ENCODE results near the gene TRAP1. TPM values are rescaled to one million over a fixed set of nuclear protein-coding genes. Genes with fewer than 3 reads are reported as not detected.

The TRAP1 gene
- polyA plus RNA-seq, 3 donors: 22.8 to 54.0 (median 22.9) TPM

DNA sequence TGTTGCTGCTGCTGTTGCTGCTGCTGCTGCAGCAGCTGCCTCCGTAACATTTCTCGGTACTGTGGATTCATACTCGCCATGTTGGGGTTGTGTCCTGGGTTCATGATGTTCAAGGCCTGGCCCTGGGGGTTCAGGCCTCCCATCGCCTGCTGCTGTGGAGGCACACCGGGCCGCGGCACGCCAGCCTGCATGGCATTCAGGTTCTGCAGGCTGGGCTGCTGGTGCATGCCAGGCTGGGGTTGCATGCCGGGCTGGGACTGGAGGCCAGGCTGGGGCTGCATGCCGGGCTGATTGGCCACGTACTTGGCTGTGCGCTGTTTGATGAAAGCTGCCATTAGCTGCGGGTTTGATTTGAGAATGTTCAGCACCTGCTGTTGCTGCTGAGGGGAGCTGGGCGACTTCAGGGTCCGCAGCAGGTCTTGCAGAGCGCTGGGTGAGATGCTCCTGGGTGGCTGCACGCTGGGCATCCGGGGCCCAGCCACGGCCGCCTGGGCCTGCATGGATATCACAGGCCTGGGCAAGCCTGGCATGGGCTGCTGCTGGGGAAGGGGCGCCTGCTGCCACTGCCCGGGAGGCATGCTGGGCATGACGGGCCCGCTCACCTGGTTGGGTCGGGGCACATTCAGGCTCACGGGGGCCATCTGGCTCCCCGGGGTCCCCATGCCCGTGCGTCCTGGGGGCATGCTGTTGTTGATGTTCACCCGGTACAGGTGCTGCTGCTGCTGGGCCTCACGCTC, 11.3 kb upstream of the TRAP1 start:
- H3K79me2 ChIP-seq (ENCODE audit: insufficient read depth, low read length): no peaks in the 10 kb centered on the region
- H3K36me3 ChIP-seq (replicated peaks in 1 of 2; ENCODE audit: control insufficient read depth in 1 of 2, insufficient read depth in 2 of 2, low read length in 2 of 2): peaks cover 59 to 71% of the 10 kb centered on the region in 2 donors
- Mint-ChIP-seq H3K27me3 (ENCODE audit: low read depth in 3 of 3) (peaks cover 0 to 3% (median 2%) of the 10 kb centered on the region in 3 donors), H3K36me3 (peaks cover 63 to 73% of the 10 kb centered on the region in 2 donors), H3K4me3 (no peak overlapping the region), H3K27ac (no peak overlapping the region), H3K9me3 (no peaks in the 10 kb centered on the region), H3K4me1 (no peaks in the 10 kb centered on the region)
- no peaks in the 10 kb centered on the region for H3K9me3 ChIP-seq (replicated peaks in 1 of 2; ENCODE audit: control insufficient read depth in 1 of 2, insufficient read depth in 1 of 2, low read length in 2 of 2)
- WGBS (ENCODE audit: insufficient coverage): over 99% methylated on average over 28 of the region's 31 CpGs
- H3K27ac ChIP-seq (ENCODE audit: low read depth in 1 of 2, low read length in 2 of 2): no peak overlapping the region
- no peak overlapping the region for H3K9ac ChIP-seq (ENCODE audit: insufficient read depth, low read length, poor library complexity, severe bottlenecking)
- H3K4me1 ChIP-seq (ENCODE audit: control insufficient read depth in 1 of 2, insufficient read depth in 2 of 2, low read length in 2 of 2): no peaks in the 10 kb centered on the region
- no peak overlapping the region for H3K4me2 ChIP-seq (replicated peaks; ENCODE audit: extremely low read depth, low read length, poor library complexity, severe bottlenecking)
- H2AFZ ChIP-seq (ENCODE audit: insufficient read depth, low read depth, low read length, poor library complexity, severe bottlenecking): no peak overlapping the region
- intact Hi-C loops (cut with micrococcal nuclease): no loop called here
- H3K4me3 ChIP-seq (replicated peaks in 1 of 3; ENCODE audit: low read depth in 2 of 3, low read length in 3 of 3): no peak overlapping the region
- TF ChIP-seq, protein P1, sequence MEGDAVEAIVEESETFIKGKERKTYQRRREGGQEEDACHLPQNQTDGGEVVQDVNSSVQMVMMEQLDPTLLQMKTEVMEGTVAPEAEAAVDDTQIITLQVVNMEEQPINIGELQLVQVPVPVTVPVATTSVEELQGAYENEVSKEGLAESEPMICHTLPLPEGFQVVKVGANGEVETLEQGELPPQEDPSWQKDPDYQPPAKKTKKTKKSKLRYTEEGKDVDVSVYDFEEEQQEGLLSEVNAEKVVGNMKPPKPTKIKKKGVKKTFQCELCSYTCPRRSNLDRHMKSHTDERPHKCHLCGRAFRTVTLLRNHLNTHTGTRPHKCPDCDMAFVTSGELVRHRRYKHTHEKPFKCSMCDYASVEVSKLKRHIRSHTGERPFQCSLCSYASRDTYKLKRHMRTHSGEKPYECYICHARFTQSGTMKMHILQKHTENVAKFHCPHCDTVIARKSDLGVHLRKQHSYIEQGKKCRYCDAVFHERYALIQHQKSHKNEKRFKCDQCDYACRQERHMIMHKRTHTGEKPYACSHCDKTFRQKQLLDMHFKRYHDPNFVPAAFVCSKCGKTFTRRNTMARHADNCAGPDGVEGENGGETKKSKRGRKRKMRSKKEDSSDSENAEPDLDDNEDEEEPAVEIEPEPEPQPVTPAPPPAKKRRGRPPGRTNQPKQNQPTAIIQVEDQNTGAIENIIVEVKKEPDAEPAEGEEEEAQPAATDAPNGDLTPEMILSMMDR (IDR thresholded peaks at IDR 0.05): no peak
- H3K27me3 ChIP-seq (ENCODE audit: control insufficient read depth in 2 of 2, insufficient read depth in 2 of 2, low read length in 2 of 2): no peaks in the 10 kb centered on the region
- no peak for DNase-seq
- H4K20me1 ChIP-seq (ENCODE audit: insufficient read depth, low read length): peaks cover 86% of the 10 kb centered on the region

DNA sequence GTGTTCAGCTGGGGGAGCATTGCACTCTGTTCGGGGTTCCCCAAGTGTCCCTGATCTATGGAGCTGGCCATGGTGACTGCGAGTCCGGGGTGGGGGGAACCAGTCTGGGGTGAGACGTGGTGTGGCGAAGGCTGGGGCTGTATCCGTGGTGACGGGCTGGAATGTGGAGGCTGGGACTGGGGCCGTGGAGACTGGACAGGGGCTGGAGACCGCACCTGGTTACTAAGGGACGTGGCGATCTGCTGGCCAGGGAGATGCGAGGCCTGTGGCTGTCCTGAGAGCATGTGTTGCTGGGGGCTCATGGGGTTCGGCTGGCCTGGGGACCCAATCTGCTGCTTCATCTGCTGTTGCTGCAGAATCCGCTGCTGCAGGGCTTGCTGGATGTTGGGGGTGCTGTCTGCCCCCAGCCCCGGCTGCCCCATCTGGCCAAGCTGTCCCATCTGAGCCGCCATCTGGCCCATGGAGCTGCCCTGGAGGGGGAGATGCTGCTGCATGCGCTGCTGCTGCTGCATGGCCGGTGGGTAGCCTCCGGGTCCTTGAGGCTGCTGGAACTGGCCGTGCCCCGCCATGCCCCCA, 10.6 kb upstream of the TRAP1 start:
- peaks cover 0 to 3% (median 2%) of the 10 kb centered on the region in 3 donors for H3K27me3 Mint-ChIP-seq (ENCODE audit: low read depth in 3 of 3)
- TF ChIP-seq, protein P1 (IDR thresholded peaks at IDR 0.05): no peak
- Histone ChIP-seq H3K27ac (ENCODE audit: low read depth in 1 of 2, low read length in 2 of 2) (no peak overlapping the region), H2AFZ (ENCODE audit: insufficient read depth, low read depth, low read length, poor library complexity, severe bottlenecking) (no peak overlapping the region), H3K4me2 (replicated peaks; ENCODE audit: extremely low read depth, low read length, poor library complexity, severe bottlenecking) (no peak overlapping the region), H3K4me3 (replicated peaks in 1 of 3; ENCODE audit: low read depth in 2 of 3, low read length in 3 of 3) (no peak overlapping the region), H3K4me1 (ENCODE audit: control insufficient read depth in 1 of 2, insufficient read depth in 2 of 2, low read length in 2 of 2) (no peaks in the 10 kb centered on the region), H3K9ac (ENCODE audit: insufficient read depth, low read length, poor library complexity, severe bottlenecking) (no peak overlapping the region), H3K9me3 (replicated peaks in 1 of 2; ENCODE audit: control insufficient read depth in 1 of 2, insufficient read depth in 1 of 2, low read length in 2 of 2) (no peaks in the 10 kb centered on the region), H4K20me1 (ENCODE audit: insufficient read depth, low read length) (peaks cover 79% of the 10 kb centered on the region), H3K79me2 (ENCODE audit: insufficient read depth, low read length) (no peaks in the 10 kb centered on the region), H3K36me3 (replicated peaks in 1 of 2; ENCODE audit: control insufficient read depth in 1 of 2, insufficient read depth in 2 of 2, low read length in 2 of 2) (peaks cover 59 to 64% of the 10 kb centered on the region in 2 donors), H3K27me3 (ENCODE audit: control insufficient read depth in 2 of 2, insufficient read depth in 2 of 2, low read length in 2 of 2) (no peaks in the 10 kb centered on the region)
- no peaks in the 10 kb centered on the region for H3K9me3 Mint-ChIP-seq
- intact Hi-C loops (cut with micrococcal nuclease): no loop called here
- H3K36me3 Mint-ChIP-seq: peaks cover 58 to 66% of the 10 kb centered on the region in 2 donors
- DNase-seq: no peak
- H3K4me1 Mint-ChIP-seq: no peaks in the 10 kb centered on the region
- H3K4me3 Mint-ChIP-seq: no peak overlapping the region
- WGBS (ENCODE audit: insufficient coverage): 96% methylated on average over 21 of the region's 21 CpGs
- no peak overlapping the region for H3K27ac Mint-ChIP-seq

Data from CD14-positive monocyte (primary cell).